Measurements from ENCODE around the gene COL20A1.

COL20A1 gene

GRCh38 chr20:63346131-63347080, 53.4 kb downstream of the COL20A1 start:
- DNase-seq (ENCODE audit: low read depth in 1 of 2, low spot score in 1 of 2) = no peak
- no peak for TF ChIP-seq JUND (IDR thresholded peaks at IDR 0.05; ENCODE audit: low read depth)
- in situ Hi-C loops (cut with HindIII; ENCODE audit: low pct_unique_long_range_greater_than_20kb, low sequenced_read_pairs) = no loop called here

- TF ChIP-seq JUND (IDR thresholded peaks at IDR 0.05; ENCODE audit: low read depth) = no peak
- DNase-seq (ENCODE audit: low read depth in 1 of 2, low spot score in 1 of 2) = no peak
- in situ Hi-C loops (cut with HindIII; ENCODE audit: low pct_unique_long_range_greater_than_20kb, low sequenced_read_pairs) = no loop called here
These were observed 54.2 kb downstream of the COL20A1 start for GRCh38 chr20:63347081-63347741.

GRCh38 chr20:63347950-63348827, 55.2 kb downstream of the COL20A1 start:
- no peak for DNase-seq (ENCODE audit: low read depth in 1 of 2, low spot score in 1 of 2)
- in situ Hi-C loops (cut with HindIII; ENCODE audit: low pct_unique_long_range_greater_than_20kb, low sequenced_read_pairs) = no loop called here
- TF ChIP-seq JUND (IDR thresholded peaks at IDR 0.05; ENCODE audit: low read depth) = no peak

GRCh38 chr20:63348828-63349515, 56.0 kb downstream of the COL20A1 start:
- TF ChIP-seq JUND (IDR thresholded peaks at IDR 0.05; ENCODE audit: low read depth) = no peak
- in situ Hi-C loops (cut with HindIII; ENCODE audit: low pct_unique_long_range_greater_than_20kb, low sequenced_read_pairs) = no loop called here
- DNase-seq (ENCODE audit: low read depth in 1 of 2, low spot score in 1 of 2) = no peak

DNA sequence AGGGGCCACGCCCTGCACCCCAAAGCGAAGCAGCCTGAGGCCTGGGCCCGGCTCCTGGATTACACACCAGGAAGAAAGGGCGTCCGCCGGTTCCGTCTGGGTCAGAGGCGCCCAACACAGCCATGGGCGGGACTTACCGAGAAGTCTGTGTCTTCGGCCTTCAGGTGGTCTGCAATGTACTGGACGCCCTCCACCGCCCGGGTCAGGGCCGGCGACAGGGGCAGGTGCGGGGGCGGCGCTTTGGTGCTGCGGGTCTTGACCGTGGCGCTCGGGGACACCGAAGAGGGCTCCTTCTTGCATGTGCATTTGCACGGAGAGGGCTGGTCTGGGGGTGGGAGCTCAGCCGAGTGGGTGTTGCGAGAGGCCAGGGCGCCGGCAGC, 56.5 kb downstream of the COL20A1 start:
- no peak for DNase-seq (ENCODE audit: low read depth in 1 of 2, low spot score in 1 of 2)
- TF ChIP-seq JUND (IDR thresholded peaks at IDR 0.05; ENCODE audit: low read depth) = no peak
- in situ Hi-C loops (cut with HindIII; ENCODE audit: low pct_unique_long_range_greater_than_20kb, low sequenced_read_pairs) = no loop called here

GRCh38 chr20:63350196-63350595, 57.2 kb downstream of the COL20A1 start:
- no peak for DNase-seq (ENCODE audit: low read depth in 1 of 2, low spot score in 1 of 2)
- no peak for TF ChIP-seq JUND (IDR thresholded peaks at IDR 0.05; ENCODE audit: low read depth)
- in situ Hi-C loops (cut with HindIII; ENCODE audit: low pct_unique_long_range_greater_than_20kb, low sequenced_read_pairs) = no loop called here

DNA sequence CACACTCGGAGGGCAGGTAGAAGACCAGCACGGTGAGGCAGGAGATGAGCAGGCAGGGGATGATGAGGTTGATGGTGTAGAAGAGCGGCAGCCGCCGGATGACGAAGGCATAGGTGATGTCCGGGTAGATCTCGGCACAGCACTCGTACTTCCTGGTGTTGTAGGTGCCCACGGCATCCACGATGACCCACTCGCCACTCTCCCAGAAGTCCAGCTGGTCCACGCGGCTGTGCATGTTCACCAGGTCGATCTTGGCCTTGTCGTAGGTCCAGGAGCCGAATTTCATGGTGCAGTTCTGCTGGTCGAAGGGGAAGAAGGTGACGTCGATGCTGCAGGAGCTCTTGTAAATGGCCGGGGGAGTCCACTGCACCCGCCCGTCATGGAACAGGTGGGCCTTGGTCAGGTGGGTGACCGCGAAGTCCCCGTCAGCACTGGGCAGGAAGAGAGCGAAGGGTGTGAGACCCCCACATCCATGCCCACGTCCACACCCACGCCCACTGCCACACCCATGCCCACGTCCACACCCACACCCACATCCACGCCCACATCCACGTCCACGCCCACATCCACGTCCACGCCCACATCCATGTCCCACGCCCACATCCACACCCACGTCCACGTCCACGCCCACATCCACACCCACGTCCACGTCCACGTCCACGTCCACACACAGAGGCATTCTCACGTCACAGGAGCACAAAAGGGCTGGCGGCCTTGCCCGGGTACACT, 57.8 kb downstream of the COL20A1 start:
- TF ChIP-seq JUND (IDR thresholded peaks at IDR 0.05; ENCODE audit: low read depth) = no peak
- no peak for DNase-seq (ENCODE audit: low read depth in 1 of 2, low spot score in 1 of 2)
- in situ Hi-C loops (cut with HindIII; ENCODE audit: low pct_unique_long_range_greater_than_20kb, low sequenced_read_pairs) = no loop called here

GRCh38 chr20:63351326-63351700, 58.3 kb downstream of the COL20A1 start:
- no peak for DNase-seq (ENCODE audit: low read depth in 1 of 2, low spot score in 1 of 2)
- in situ Hi-C loops (cut with HindIII; ENCODE audit: low pct_unique_long_range_greater_than_20kb, low sequenced_read_pairs) = no loop called here
- TF ChIP-seq JUND (IDR thresholded peaks at IDR 0.05; ENCODE audit: low read depth) = no peak

- TF ChIP-seq JUND (IDR thresholded peaks at IDR 0.05; ENCODE audit: low read depth) = no peak
- in situ Hi-C loops (cut with HindIII; ENCODE audit: low pct_unique_long_range_greater_than_20kb, low sequenced_read_pairs) = no loop called here
- DNase-seq (ENCODE audit: low read depth in 1 of 2, low spot score in 1 of 2) = no peak
These were observed 59.0 kb downstream of the COL20A1 start for GRCh38 chr20:63351811-63352591.

DNA sequence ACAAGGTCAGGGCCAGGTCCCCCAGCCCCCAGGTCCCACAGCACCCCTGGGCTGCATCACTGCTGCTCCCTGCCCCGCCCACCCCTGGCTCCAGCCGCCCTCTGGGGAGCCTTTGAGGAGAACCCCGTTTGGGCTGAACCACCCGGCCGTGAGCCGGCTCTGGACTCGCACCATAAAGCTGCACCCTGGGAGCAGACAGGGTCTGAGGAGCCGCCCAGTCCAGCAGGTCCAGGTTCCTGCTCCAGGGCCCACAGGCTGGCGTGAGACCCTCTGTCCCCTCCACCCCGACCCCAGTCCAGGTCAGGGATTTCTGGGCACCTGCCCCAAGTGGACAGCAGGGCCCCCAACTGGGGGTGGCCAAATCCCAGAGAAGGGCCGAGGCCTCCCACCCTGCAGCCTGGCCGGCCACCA, 59.8 kb downstream of the COL20A1 start:
- DNase-seq (ENCODE audit: low read depth in 1 of 2, low spot score in 1 of 2) = no peak
- in situ Hi-C loops (cut with HindIII; ENCODE audit: low pct_unique_long_range_greater_than_20kb, low sequenced_read_pairs) = no loop called here
- TF ChIP-seq JUND (IDR thresholded peaks at IDR 0.05; ENCODE audit: low read depth) = no peak

All from T47D (cell line).